Endothelial cell (in vitro differentiated cells): ENCODE results near the gene ZNF217. TPM values are rescaled to one million over a fixed set of nuclear protein-coding genes. Genes with fewer than 3 reads are reported as not detected.
"Not testable (repeated sequence)": the region's sequence is repeated elsewhere in the genome, so short reads cannot be mapped to it uniquely, and the experiment has no call there.

ENCODE experiments used
- DNase-seq: peaks from one replicate; pipeline ENCODE4 v3.0.0; 2021; ENCODE audit warnings: low spot score
- H3K27ac Mint-ChIP-seq: one replicate; pipeline ENCODE4 v1.8.0; 2021; ENCODE audit warnings: mixed read lengths, inconsistent platforms; ENCODE audit not compliant: unreplicated experiment
- H3K27me3 Mint-ChIP-seq: one replicate; pipeline ENCODE4 v1.8.0; 2021; ENCODE audit warnings: mild to moderate bottlenecking, moderate library complexity, mixed read lengths, inconsistent platforms; ENCODE audit not compliant: unreplicated experiment
- H3K36me3 Mint-ChIP-seq: one replicate; pipeline ENCODE4 v1.8.0; 2021; ENCODE audit warnings: mild to moderate bottlenecking, low read depth, mixed read lengths, inconsistent platforms; ENCODE audit not compliant: unreplicated experiment
- H3K4me1 Mint-ChIP-seq: one replicate; pipeline ENCODE4 v1.8.0; 2021; ENCODE audit warnings: mild to moderate bottlenecking, mixed read lengths, inconsistent platforms; ENCODE audit not compliant: unreplicated experiment
- H3K4me3 Mint-ChIP-seq: one replicate; pipeline ENCODE4 v1.8.0; 2021; ENCODE audit warnings: mild to moderate bottlenecking, mixed read lengths, inconsistent platforms; ENCODE audit not compliant: unreplicated experiment
- H3K9me3 Mint-ChIP-seq: one replicate; pipeline ENCODE4 v1.8.0; 2021; ENCODE audit warnings: mixed read lengths, inconsistent platforms; ENCODE audit not compliant: unreplicated experiment
- CTCF ChIP-seq: fragments of 200-600 bp; sonication (generic); IDR thresholded peaks from one replicate; pipeline ENCODE4 v1.5.0; 2021; ENCODE audit warnings: antibody characterized with exemption; ENCODE audit not compliant: unreplicated experiment
- total RNA-seq: library from RNA; stranded (reverse); fragmentation: NEBNext Ultra II Directional; extraction: Animal tissue kit (Norgen Biotek cat#: 25700); gene quantifications from one replicate; pipeline ENCODE4 v1.2.1, GENCODE V29; 2021; ENCODE audit not compliant: unreplicated experiment

ZNF217 gene
- total RNA-seq, 1 donor from 2014 or later = 76.7 TPM

DNA sequence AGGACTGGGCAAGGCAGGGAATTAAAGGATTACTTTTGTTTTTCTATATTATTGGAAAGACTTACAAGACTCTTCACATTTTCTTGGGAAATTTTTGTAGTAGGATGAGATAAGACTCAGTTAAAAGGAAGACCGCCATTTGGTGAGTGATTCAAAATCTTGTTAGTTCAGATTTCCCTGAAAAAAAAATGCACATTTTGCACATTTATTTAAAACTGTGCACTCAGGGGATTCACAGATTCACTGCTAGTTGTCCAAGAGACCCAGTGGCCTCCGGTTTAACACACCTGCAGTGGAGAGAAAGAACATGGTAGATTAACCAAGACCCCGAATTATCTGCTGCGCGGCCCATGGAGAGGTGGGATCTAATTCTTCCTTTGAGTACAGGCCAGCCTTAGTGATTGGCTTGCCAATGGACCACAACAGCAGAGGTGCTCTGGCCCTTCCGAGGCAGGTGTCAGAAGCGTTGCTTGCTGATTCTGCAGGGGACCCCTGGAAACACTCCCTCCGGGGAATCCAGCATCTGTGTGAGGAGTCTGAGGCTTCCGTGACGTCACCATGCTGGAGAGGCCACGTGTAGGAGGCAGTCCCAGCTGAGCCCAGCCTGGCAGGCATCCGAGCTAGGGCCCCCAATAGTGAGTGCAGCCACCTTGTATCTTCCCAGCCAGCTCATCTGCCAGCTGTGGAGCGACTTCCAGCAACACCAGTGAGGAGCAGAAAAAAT, 68.9 kb downstream of the ZNF217 start:
- no peaks in the 10 kb centered on the region for H3K4me1 Mint-ChIP-seq

DNA sequence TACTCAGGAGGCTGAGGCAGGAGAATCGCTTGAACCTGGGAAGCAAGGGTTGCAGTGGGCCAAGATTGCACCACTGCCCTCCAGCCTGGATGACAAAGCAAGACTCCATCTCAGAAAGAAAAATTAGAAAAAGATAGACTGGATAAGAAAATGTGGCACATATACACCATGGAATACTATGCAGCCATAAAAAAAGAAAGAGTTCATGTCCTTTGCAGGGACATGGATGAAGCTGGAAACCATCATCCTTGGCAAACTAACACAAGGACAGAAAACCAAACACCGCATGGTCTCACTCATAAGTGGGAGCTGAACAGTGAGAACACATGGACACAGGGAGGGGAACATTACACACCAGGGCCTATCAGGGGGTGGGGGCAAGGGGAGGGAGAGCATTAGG, 70.0 kb downstream of the ZNF217 start:
- H3K36me3 Mint-ChIP-seq, H3K4me3 Mint-ChIP-seq, H3K9me3 Mint-ChIP-seq, H3K27me3 Mint-ChIP-seq, H3K4me1 Mint-ChIP-seq, DNase-seq, H3K27ac Mint-ChIP-seq: not testable (repeated sequence)

More for the DNA sequence above, 68.9 kb downstream of the ZNF217 start:
- no peak for DNase-seq
- Mint-ChIP-seq H3K9me3 (no peaks in the 10 kb centered on the region), H3K4me3 (no peak overlapping the region), H3K36me3 (no peaks in the 10 kb centered on the region), H3K27ac (no peak overlapping the region), H3K27me3 (no peaks in the 10 kb centered on the region)
- no peak for TF ChIP-seq CTCF

DNA sequence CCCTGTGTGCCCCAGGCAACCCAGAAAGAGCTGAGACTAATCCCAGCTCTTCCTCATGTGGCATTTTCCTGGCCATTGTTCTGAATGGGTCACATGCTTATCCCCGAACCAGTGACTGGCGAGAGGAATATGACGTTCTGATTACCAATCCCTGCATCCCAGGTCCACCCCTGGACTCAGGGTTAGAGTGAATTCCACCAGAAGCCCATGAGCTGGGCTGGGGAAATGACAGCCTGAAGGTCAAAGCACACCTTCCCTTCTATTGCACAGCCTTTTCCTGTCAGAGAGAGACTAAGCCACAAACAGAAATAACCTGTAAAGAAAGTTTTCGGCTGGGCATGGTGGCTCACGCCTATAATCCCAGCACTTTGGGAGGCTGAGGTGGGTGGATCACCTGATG, 70.9 kb downstream of the ZNF217 start:
- H3K36me3 Mint-ChIP-seq = no peaks in the 10 kb centered on the region

DNA sequence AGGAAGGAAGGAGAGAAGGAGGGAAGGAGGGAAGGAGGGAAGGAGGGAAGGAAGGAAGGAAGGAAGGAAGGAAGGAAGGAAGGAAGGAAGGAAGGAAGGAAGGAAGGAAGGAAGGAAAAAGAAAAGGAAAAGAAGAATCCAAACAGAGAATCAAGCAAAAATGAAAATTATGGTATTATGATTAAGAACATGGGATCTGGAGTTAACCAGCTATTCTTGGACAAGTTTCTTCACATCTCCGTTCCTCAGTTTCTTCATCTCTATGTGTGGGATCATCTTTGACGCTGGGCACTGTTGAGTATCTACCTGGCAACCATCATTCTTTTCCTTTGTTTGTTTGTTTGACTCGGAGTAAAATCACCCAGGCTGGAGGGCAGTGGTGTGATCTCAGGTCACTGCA, 71.6 kb downstream of the ZNF217 start:
- Mint-ChIP-seq H3K4me3 (no peak overlapping the region), H3K27ac (no peak overlapping the region), H3K36me3 (no peaks in the 10 kb centered on the region), H3K4me1 (no peaks in the 10 kb centered on the region), H3K9me3 (no peaks in the 10 kb centered on the region), H3K27me3 (no peaks in the 10 kb centered on the region)
- DNase-seq = no peak
- TF ChIP-seq CTCF = no peak

More for the DNA sequence above, 70.9 kb downstream of the ZNF217 start:
- TF ChIP-seq CTCF = no peak
- Mint-ChIP-seq H3K4me3 (no peak overlapping the region), H3K4me1 (no peaks in the 10 kb centered on the region), H3K9me3 (no peaks in the 10 kb centered on the region), H3K27ac (no peak overlapping the region), H3K27me3 (no peaks in the 10 kb centered on the region)
- no peak for DNase-seq

GRCh38 chr20:53521421-53521820, 72.2 kb downstream of the ZNF217 start:
- H3K4me1 Mint-ChIP-seq, DNase-seq: not testable (repeated sequence)

DNA sequence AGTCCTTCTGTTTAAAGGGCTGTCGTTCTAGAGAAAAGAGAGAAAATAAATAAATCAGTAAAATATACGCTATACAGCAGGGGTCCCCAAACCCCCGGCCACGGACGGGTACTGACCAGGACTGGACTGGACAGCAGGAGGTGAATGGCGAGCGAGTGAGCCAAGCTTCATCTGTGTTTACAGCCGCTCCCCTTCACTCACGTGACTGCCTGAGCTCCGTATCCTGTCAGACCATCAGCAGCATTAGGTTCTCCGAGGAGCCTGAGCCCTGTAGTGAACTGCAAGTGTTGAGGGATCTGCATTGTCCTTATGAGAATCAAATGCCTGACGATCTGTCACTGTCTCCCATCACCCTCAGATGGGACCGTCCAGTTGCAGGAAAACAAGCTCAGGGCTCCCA, 76.5 kb downstream of the ZNF217 start:
- Mint-ChIP-seq H3K4me3 (no peak overlapping the region), H3K27ac (no peak overlapping the region), H3K27me3 (no peaks in the 10 kb centered on the region), H3K36me3 (no peaks in the 10 kb centered on the region), H3K9me3 (no peaks in the 10 kb centered on the region), H3K4me1 (no peaks in the 10 kb centered on the region)
- TF ChIP-seq CTCF = no peak
- no peak for DNase-seq

More at GRCh38 chr20:53521421-53521820, 72.2 kb downstream of the ZNF217 start:
- not testable (repeated sequence) for H3K9me3 Mint-ChIP-seq, H3K4me3 Mint-ChIP-seq, H3K36me3 Mint-ChIP-seq, H3K27ac Mint-ChIP-seq, H3K27me3 Mint-ChIP-seq
